ENCODE measurements around the gene HSPBP1. TPM values are rescaled to one million over a fixed set of nuclear protein-coding genes. Genes with fewer than 3 reads are reported as not detected.
"Not testable (repeated sequence)": the region's sequence is repeated elsewhere in the genome, so short reads cannot be mapped to it uniquely, and the experiment has no call there.

HSPBP1 gene, protein sequence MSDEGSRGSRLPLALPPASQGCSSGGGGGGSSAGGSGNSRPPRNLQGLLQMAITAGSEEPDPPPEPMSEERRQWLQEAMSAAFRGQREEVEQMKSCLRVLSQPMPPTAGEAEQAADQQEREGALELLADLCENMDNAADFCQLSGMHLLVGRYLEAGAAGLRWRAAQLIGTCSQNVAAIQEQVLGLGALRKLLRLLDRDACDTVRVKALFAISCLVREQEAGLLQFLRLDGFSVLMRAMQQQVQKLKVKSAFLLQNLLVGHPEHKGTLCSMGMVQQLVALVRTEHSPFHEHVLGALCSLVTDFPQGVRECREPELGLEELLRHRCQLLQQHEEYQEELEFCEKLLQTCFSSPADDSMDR
- total RNA-seq: 23.4 TPM

DNA sequence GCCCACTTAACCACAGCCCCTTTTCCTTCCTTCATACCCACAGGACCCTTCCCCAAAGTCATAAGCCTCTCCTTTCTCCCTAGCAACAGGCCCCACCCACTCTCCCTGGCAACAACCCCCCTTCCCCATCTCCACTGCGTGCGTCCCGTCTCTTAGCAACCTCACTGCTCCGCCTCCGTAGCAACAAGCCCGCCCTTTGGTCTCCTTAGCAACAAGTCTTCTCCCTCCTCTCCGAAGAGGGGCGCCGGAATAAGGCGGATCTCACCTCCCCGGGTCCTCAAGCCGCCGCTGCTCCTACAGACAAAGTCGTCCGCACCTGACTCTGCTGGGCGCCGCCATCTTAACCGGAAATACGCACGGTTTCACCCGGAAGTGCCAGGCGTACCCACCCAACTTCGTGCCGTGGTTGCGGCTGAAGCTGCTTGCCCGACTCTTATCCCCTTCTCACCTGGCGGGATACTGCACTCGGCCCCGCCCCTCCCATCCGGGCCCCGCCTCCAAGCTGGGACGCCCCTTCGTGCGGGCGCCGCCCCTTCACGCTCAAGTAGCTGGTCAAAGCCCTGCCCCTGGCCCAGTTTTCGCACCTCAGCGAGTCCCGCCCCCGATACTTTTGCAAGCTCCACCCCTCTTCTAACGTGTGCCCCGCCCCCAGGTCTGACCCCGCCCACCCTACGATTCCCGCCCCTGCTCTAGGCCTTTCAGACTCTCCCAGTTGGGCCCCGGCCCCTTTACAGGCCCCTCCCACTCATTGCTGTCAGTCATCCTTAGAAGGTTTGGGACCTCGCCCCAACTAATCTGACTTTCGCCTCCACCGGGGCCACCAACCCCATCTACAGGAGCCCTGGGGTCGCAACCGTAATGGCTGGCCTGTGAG is at the start of gene HSPBP1:
Gene HSPBP1 (minus strand): TSS at position 341 of the 874 bp plus-strand sequence. CDS start 502 bp downstream, outside the sequence.
- peak; percentile 88 for DNase-seq

GRCh38 chr19:55328774-55329318 is 48.9 kb upstream of the HSPBP1 start:
- not testable (repeated sequence) for DNase-seq

DNA sequence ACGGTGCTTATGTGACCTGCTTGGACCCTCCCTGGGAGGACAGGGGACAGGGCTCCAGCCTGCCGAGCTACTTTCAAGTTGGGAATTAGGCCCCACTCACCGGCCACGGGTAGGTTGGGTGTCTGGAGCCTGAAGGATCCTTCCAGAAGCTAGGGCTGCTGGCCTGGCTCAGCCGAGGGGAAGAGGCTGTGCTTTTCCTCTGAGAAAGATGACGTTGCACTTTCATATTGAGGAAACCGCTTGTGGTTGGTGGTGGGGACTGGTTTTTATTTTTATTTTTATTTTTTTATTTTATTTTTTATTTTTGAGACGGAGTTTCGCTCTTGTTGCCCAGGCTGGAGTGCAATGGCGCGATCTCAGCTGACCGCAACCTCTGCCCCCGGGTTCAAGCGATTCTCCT is 45.3 kb upstream of the HSPBP1 start, which contains the start of gene TMEM150B:
Gene TMEM150B (minus strand): TSS at position 170 of the 400 bp plus-strand sequence. CDS start 4,305 bp downstream, outside the sequence.
- no peak for DNase-seq

DNA sequence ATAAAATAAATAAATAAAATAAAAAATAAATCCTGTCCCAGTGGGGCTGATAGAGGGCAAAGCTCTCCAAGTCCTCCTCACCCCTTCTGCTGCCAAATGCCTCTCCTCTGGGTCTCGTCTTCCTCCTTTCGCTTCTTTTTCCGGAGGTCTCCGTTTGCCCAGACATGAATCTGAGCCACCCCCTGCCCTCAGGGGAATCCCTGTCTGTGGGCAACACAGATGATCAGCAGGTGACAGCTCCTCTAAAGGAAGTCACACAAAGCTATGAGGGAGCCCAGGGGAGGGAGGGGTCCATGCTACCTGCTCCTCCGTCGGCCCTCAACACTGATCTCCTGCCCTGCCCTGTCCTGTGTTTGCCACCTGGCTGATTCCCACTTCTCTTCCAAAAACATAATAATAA is 44.8 kb upstream of the HSPBP1 start:
- DNase-seq: no peak

DNA sequence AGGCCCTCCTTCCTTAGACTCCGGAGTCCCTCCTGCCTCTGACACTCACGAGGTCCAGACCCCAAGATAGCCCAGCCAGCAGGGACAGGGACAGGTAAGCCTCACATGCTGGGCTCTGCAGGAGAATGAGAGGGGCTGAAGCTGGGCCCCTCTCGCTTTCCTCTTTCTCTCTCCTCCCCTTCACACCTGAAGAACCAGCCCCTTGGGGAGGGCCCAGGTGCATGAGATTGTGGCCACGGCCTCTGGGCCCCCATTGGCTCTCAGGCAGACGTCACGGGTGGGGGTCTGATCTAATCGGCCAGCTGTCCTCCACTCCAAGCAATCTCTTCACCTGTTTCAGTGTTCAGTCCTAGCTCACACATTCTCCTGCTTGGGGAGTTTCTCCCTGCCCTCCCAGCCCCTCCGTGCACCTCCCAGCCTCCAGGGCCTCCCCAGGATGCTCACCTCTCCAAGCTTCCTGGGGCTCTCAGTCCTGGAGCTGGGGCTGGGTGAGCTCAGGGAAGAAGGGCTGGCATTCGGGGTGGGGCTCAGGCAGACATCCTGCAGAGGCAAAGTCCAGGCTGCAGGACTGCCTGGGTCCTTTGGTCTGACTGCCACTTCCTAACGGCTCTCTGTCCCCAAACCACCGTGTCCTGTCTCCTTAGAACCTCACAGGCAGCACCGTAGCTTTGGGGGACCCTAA is 42.4 kb upstream of the HSPBP1 start:
- DNase-seq: no peak

DNA sequence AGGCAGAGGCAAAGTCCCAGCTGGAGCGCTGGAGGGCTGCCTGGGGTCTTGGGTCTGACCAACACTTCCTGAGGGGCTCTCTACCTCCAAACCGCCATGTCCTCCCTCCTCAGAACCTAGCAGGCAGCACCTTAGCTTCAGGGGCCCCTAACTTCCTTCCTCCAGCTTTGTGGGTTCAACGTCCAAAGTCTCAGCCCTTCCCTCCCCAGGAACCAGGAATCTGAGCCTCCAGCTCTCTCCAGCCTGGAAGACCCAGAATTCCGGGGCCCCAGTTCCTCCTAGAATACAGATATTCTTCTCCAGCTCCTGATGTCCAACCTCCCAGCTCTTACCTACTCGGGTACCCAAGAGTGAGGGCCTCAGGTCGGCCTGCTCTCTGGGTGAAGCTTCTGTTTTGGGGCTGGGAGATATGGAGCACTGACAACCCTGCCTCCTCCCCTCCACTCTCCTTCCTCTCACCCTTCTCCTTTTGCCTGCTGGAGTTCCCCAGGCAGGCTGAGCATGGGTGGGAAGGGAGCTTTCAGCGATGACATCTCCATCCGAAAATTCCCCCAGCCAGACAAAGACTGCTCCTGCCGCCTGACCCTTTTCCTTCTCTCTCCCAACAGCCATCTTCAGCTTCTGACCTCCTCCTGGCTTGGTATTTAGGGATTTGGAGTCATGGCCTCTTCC is 41.7 kb upstream of the HSPBP1 start:
- no peak for DNase-seq

DNA sequence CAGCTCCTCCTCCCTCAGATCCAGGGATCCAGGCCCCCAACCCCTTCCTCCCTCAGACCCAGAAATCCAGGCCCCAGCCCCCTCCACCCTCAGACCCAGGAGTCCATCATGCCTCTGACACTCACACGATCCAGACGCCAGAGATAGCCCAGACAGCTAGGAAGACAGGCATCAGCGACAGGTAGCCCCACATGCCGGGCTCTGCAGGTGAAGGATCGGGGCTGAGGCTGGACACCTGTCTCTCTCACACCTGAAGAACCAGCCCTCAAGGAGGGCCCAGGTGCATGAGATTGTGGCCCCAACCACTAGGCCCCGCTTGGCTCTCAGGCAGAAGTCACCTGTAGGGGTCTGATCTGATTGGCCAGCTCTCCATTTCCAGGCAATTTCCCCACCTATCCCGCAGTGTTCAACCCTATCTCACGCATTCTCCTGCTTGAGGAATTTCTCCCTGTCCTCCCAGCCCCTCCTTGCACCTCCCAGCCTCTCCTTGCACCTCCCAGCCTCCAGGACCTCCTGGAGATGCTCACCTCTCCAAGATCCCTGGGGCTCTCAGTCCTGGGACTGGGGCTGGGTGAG is 41.0 kb upstream of the HSPBP1 start:
- DNase-seq: no peak

- DNase-seq: no peak
These were observed 39.9 kb upstream of the HSPBP1 start for GRCh38 chr19:55319785-55320184.

- DNase-seq: no peak
These were observed 36.7 kb upstream of the HSPBP1 start for GRCh38 chr19:55316646-55317045.

- no peak for DNase-seq
These were observed 36.1 kb upstream of the HSPBP1 start for GRCh38 chr19:55315956-55316525.

DNA sequence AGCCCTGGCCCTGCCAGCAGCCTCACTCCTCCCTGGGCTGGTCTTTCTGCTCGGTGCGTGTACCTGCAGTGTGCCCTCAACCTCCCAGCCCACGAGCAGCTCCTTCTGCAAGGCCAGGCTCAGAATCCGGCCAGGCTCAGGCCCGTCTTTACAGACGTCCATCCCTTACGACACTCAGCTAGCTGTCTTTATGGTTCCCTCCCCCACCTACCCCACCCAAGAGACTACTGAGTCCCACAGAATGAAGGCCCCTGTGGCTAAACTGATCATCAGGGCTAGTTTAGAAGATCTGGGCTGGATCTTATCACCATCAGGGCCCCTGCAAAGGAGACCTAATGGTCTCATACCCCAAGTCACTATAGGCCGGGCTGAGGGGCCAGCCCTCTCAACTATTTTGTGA is 34.5 kb upstream of the HSPBP1 start:
- DNase-seq: no peak

- no peak for DNase-seq
These were observed 33.0 kb upstream of the HSPBP1 start for GRCh38 chr19:55312621-55313512.

DNA sequence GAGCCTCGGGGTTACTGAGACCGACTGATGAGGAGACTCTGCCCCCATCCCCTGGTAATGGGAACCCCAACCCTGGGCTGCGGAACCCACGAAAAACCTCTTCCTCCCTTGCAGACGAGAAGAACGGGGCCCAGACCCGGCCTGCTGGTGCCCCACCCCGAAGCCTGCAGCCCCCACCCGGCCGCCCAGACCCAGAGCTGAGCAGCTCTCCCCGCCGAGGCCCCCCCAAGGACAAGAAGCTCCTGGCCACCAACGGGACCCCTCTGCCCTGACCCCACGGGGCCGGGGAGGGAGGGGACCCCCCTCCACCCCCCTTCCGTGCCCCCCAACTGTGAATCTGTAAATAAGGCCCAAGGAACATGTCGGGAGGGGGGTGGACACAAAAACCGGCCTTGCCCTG is 31.9 kb upstream of the HSPBP1 start:
- no peak for DNase-seq

DNA sequence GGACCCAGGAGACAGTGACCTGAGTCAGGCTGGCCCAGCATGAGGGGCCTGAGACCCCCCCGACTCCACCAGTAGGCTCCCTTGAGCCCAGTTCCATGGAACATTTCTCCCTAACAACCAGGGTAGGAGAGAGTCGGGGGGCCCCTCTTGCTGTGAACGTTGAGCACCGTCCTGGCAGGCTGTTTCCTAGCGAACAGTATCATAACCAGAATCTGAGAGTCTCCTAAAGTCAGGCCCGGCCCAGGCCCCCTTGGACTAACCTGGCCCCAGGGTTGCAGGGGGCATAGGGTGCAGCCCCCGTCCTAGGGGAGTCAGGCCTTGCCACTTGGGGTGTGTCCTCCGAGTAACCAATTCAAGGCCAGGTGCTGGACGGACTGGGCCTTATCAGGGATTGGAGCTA is 31.5 kb upstream of the HSPBP1 start:
- DNase-seq: no peak

- DNase-seq: no peak
These were observed 30.6 kb upstream of the HSPBP1 start for GRCh38 chr19:55310498-55310897.

- DNase-seq: no peak
These were observed 29.5 kb upstream of the HSPBP1 start for GRCh38 chr19:55309448-55309847.

DNA sequence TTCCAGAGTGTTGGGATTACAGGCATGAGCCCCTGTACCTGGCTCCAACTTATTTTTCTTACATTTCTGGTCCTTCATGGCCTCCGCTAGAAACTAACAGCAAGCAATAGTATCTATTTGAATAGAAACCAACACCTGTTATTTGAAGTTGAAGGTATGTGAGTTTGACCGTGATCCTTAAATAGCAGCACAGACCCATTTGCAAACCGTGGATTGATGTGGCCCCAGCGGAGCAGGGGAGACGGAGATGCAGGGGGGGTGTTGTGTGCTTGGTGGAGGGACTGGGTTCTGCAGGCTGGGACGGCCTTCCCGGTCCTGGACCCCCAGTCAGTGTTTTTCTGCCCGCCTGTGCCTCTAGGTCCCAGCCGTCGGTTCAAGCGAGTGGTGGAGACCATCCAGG is 28.4 kb upstream of the HSPBP1 start:
- no peak for DNase-seq

DNA sequence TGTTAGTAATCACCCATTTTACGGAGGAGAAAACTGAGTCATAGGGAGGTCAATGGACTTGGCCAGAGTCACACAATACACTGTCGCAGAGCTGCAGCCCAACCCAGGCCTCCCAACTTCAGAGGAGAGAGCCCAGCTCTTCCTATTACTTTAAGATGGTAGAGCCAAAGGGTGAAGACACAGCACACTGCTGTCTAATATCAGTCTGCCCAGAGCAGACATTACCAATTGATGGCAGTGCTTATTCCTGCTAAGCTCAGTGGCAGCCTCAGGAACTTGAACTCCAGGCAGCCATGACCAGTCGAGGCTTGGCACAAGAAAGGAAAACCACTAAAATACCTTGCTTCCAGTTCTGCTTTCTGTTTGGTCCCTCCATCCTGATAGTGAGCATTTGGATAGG is 26.8 kb upstream of the HSPBP1 start:
- DNase-seq: no peak

- no peak for DNase-seq
These were observed 26.2 kb upstream of the HSPBP1 start for GRCh38 chr19:55305983-55306562.

- DNase-seq: no peak
These were observed 25.6 kb upstream of the HSPBP1 start for GRCh38 chr19:55305491-55305890.

Data from occipital lobe (tissue), 2 donors.